Measurements from ENCODE around the gene TINCR. TPM values are rescaled to one million over a fixed set of nuclear protein-coding genes. Genes with fewer than 3 reads are reported as not detected.

TINCR gene
- total RNA-seq, 4 donors from 2014 or later, result 250 to 282 (median 259) TPM

DNA sequence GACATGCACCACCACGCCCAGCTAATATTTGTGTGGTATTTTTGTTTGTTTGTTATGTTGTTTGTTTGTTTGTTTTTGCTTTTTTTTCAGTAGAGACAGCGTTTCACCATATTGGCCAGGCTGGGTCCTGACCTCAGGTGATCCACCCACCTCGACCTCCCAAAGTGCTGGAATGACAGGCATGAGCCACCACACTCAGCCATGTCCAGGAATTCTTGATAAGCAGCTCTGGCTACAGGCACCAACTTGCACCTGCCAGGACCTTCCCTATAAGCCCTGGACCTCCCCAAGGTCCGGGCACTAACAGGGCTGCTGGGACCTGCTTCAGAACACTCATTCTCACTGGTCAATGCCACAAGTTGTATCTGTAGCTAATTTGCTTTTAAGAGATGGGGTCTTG is 48.7 kb downstream of the TINCR start:
- 64 to 75% methylated on average over 4 of the region's 4 CpGs for WGBS, 2 donors
- H3K4me3 ChIP-seq (ENCODE audit: low read depth, poor library complexity, severe bottlenecking), result no peak overlapping the region
- intact Hi-C loops (cut with DNase I; ENCODE audit: low total_unique reads), result no loop called here
- DNase-seq (ENCODE audit: low spot score in 2 of 2), result no peak
- no peak for TF ChIP-seq POLR2A (IDR thresholded peaks at IDR 0.05)
- TF ChIP-seq, protein P1, sequence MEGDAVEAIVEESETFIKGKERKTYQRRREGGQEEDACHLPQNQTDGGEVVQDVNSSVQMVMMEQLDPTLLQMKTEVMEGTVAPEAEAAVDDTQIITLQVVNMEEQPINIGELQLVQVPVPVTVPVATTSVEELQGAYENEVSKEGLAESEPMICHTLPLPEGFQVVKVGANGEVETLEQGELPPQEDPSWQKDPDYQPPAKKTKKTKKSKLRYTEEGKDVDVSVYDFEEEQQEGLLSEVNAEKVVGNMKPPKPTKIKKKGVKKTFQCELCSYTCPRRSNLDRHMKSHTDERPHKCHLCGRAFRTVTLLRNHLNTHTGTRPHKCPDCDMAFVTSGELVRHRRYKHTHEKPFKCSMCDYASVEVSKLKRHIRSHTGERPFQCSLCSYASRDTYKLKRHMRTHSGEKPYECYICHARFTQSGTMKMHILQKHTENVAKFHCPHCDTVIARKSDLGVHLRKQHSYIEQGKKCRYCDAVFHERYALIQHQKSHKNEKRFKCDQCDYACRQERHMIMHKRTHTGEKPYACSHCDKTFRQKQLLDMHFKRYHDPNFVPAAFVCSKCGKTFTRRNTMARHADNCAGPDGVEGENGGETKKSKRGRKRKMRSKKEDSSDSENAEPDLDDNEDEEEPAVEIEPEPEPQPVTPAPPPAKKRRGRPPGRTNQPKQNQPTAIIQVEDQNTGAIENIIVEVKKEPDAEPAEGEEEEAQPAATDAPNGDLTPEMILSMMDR (IDR thresholded peaks at IDR 0.05), result no peak

DNA sequence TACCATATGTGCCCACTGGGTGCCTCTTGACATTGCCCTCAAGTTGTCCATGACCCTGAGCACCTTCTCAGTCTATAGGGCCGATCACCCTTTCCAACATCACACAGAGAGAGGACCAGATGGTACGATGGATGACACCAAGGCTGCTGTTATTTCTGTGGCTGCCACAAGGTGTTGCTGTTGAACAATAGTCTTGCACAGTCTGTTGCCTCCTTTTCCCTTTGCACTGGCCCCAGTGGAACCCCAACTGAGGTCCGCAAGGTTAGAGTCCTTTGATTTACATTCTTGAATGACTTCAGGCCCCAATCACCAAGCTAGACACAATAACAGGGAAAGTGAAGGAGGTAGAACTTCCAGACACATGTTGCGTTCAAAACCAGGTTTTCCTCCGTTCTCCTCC is 52.0 kb downstream of the TINCR start:
- 81 to 87% methylated on average over 5 of the region's 5 CpGs for WGBS, 2 donors
- DNase-seq (ENCODE audit: low spot score in 2 of 2), result no peak
- intact Hi-C loops (cut with DNase I; ENCODE audit: low total_unique reads), result no loop called here
- no peak overlapping the region for H3K4me3 ChIP-seq (ENCODE audit: low read depth, poor library complexity, severe bottlenecking)
- no peak for TF ChIP-seq POLR2A (IDR thresholded peaks at IDR 0.05)
- TF ChIP-seq, protein P1 (IDR thresholded peaks at IDR 0.05), result no peak

DNA sequence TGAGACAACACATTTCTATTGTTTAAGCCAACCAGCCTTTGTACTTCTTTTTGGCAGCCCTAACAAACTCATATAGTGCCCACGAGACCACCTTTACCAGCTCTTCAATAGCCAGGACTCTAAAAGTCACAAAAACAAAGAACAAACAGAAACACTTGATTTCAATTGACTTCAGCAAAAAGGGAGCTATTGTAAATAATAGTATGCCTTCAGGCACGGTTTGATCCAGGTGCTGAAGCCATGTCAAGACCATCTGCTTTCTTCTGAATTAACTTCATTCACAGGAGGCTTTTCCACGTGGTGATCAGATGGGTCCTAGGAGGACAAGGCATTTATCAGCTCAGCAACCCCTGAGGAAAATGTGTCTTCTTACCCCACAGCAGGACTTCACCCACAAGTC is 53.8 kb downstream of the TINCR start:
- 69% methylated on average over 3 of the region's 3 CpGs for WGBS, 2 donors
- DNase-seq (ENCODE audit: low spot score in 2 of 2), result no peak
- intact Hi-C loops (cut with DNase I; ENCODE audit: low total_unique reads), result no loop called here
- TF ChIP-seq POLR2A (IDR thresholded peaks at IDR 0.05), result no peak
- TF ChIP-seq, protein P1 (IDR thresholded peaks at IDR 0.05), result no peak
- H3K4me3 ChIP-seq (ENCODE audit: low read depth, poor library complexity, severe bottlenecking), result no peak overlapping the region

DNA sequence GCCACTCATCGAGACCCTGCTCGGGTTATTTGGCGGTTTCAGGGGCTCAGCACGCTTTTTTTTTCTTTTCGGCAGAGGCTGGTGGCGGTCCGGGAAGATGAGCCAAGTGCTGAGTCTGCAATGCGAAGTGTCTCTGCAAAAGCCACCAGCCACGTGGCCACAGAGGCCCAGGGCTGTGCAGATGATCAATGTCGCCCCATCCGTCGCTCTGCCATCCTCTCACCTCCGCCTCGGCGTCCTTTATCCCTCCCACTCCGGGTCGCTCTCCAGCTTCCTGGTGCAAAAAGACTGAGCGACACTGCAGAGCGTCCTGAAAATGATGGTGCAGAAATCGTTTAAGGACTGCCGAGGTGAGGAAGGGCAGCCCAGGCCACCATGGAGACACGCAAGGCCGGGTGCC is 55.0 kb downstream of the TINCR start:
- intact Hi-C loops (cut with DNase I; ENCODE audit: low total_unique reads), result no loop called here
- 79% methylated on average over 23 of the region's 23 CpGs for WGBS, 2 donors
- TF ChIP-seq, protein P1 (IDR thresholded peaks at IDR 0.05), result no peak
- TF ChIP-seq POLR2A (IDR thresholded peaks at IDR 0.05), result no peak
- DNase-seq (ENCODE audit: low spot score in 2 of 2), result no peak
- no peak overlapping the region for H3K4me3 ChIP-seq (ENCODE audit: low read depth, poor library complexity, severe bottlenecking)

Other genes with a start within 250 kb of the TINCR start
- gene PTPRS, start 227.1 kb downstream of the TINCR start, total RNA-seq, result 100 to 1,000 TPM; 123 to 200 (median 161) TPM
- gene ZNRF4, start 112.5 kb downstream of the TINCR start, total RNA-seq, result not detected
- 10 to 100 TPM; 14.0 to 51.2 (median 28.7) TPM for gene SAFB2, start 54.8 kb upstream of the TINCR start, total RNA-seq
- gene SAFB, start 55.1 kb upstream of the TINCR start, total RNA-seq, result 100 to 1,000 TPM in 1 of 4 donors, 10 to 100 TPM in 3; 41.6 to 136 (median 80.4) TPM
- 10 to 100 TPM; 43.6 to 65.5 (median 54.1) TPM for gene MICOS13, start 112.6 kb upstream of the TINCR start, total RNA-seq
- gene HSD11B1L, start 113.1 kb upstream of the TINCR start, total RNA-seq, result 10 to 100 TPM; 20.1 to 38.1 (median 24.8) TPM
- gene RPL36, start 122.3 kb upstream of the TINCR start, total RNA-seq, result 1,000 to 10,000 TPM; 1,101 to 1,427 (median 1,254) TPM
- 10 to 100 TPM; 40.9 to 81.7 (median 61.2) TPM for gene LONP1, start 152.2 kb upstream of the TINCR start, total RNA-seq
- gene CATSPERD, start 152.7 kb upstream of the TINCR start, total RNA-seq, result not detected
- 1 to 10 TPM in 1 of 4 donors, under 1 TPM in 3; 0.25 to 1.2 (median 0.62) TPM for gene PRR22, start 216.8 kb upstream of the TINCR start, total RNA-seq
- 100 to 1,000 TPM in 1 of 4 donors, 10 to 100 TPM in 3; 36.0 to 107 (median 67.4) TPM for gene DUS3L, start 223.2 kb upstream of the TINCR start, total RNA-seq
- 1 to 10 TPM; 6.5 to 7.9 (median 7.2) TPM for gene NRTN, start 237.1 kb upstream of the TINCR start, total RNA-seq

All from lower leg skin (tissue), 4 donors.